Keratinocyte (primary cell): ENCODE measurements around the gene TCP11. TPM values are rescaled to one million over a fixed set of nuclear protein-coding genes. Genes with fewer than 3 reads are reported as not detected.

Experiments used
- DNase-seq: peaks from one replicate; pipeline ENCODE4 v3.0.0-alpha.2; 2011; ENCODE audit warnings: low read depth, missing footprints, low spot score
- FAIRE-seq: peaks from 2 replicates; lab custom pipeline; 2011; peaks lifted over from hg19 to GRCh38; lab: Jason Lieb, UNC
- H2AFZ ChIP-seq: 2 replicates; pipeline ENCODE4 v1.6.0; 2012; ENCODE audit warnings: low read length, control low read depth, inconsistent platforms; ENCODE audit not compliant: control insufficient read depth
- H3K27ac ChIP-seq: 2 replicates; pipeline ENCODE4 v1.5.1; 2011; ENCODE audit warnings: low read length; ENCODE audit not compliant: control insufficient read depth, insufficient read depth
- H3K27me3 ChIP-seq: 3 replicates; pipeline ENCODE4 v1.6.0; 2011; ENCODE audit warnings: low read length; ENCODE audit not compliant: control insufficient read depth, insufficient read depth; ENCODE audit errors: extremely low read depth
- H3K36me3 ChIP-seq, 2 experiments: 2 replicates in 1 of 2; 3 replicates in 1 of 2; pipeline ENCODE4 v1.5.1; 2011; ENCODE audit warnings: low read length in 2 of 2, mild to moderate bottlenecking in 1 of 2; ENCODE audit not compliant: control insufficient read depth in 2 of 2, insufficient read depth in 2 of 2; ENCODE audit errors: extremely low read depth in 1 of 2
- H3K4me1 ChIP-seq: 3 replicates; pipeline ENCODE4 v1.5.1; 2011; ENCODE audit warnings: low read length; ENCODE audit not compliant: control insufficient read depth, insufficient read depth; ENCODE audit errors: extremely low read depth
- H3K4me2 ChIP-seq: 3 replicates; pipeline ENCODE4 v1.6.0; 2011; ENCODE audit warnings: low read depth, low read length; ENCODE audit not compliant: control insufficient read depth, insufficient read depth; ENCODE audit errors: extremely low read depth
- H3K4me3 ChIP-seq, 3 experiments: fragments of 200-600 bp in 1 of 3; sonication (generic) in 1 of 3; 2 replicates in 2 of 3; 3 replicates in 1 of 3; pipeline ENCODE4 v1.5.1; 2011 to 2016; ENCODE audit warnings: low read length in 3 of 3, mild to moderate bottlenecking in 3 of 3, control low read depth in 2 of 3, inconsistent platforms in 1 of 3, low read depth in 1 of 3, mixed read lengths in 1 of 3, mixed run types in 1 of 3, moderate library complexity in 1 of 3; ENCODE audit not compliant: control insufficient read depth in 2 of 3, insufficient read depth in 2 of 3; ENCODE audit errors: extremely low read depth in 1 of 3
- H3K79me2 ChIP-seq: 2 replicates; pipeline ENCODE4 v1.6.0; 2012; ENCODE audit warnings: low read length; ENCODE audit not compliant: control insufficient read depth, insufficient read depth
- H3K9ac ChIP-seq: 3 replicates; pipeline ENCODE4 v1.6.0; 2011; ENCODE audit warnings: low read length; ENCODE audit not compliant: control insufficient read depth, insufficient read depth; ENCODE audit errors: extremely low read depth
- H3K9me1 ChIP-seq: 3 replicates; pipeline ENCODE4 v1.6.0; 2011; ENCODE audit warnings: low read length; ENCODE audit not compliant: control insufficient read depth, insufficient read depth; ENCODE audit errors: extremely low read depth
- H3K9me3 ChIP-seq: 2 replicates; pipeline ENCODE4 v1.5.1; 2012; ENCODE audit warnings: low read depth, low read length; ENCODE audit not compliant: control insufficient read depth
- H4K20me1 ChIP-seq: 3 replicates; pipeline ENCODE4 v1.6.0; 2011; ENCODE audit warnings: low read length; ENCODE audit not compliant: control insufficient read depth, insufficient read depth; ENCODE audit errors: extremely low read depth
- CTCF ChIP-seq, 3 experiments: IDR thresholded peaks in 1 of 3; conservative IDR thresholded peaks in 1 of 3; optimal IDR thresholded peaks in 1 of 3; 2 replicates in 2 of 3; 3 replicates in 1 of 3; pipeline versions ENCODE3 to v1.5.1; 2011; ENCODE audit warnings: low read length in 3 of 3, mild to moderate bottlenecking in 3 of 3, moderate library complexity in 2 of 3, control low read depth in 1 of 3, inconsistent platforms in 1 of 3; ENCODE audit not compliant: insufficient read depth in 2 of 3; ENCODE audit errors: extremely low read depth in 1 of 3
- EZH2 ChIP-seq: IDR thresholded peaks from one replicate; pipeline ENCODE4 v1.6.1; 2012; ENCODE audit warnings: inconsistent platforms, mild to moderate bottlenecking, low read length, moderate library complexity
- dilution Hi-C: fragments of 300-500 bp; cut with MboI; formaldehyde crosslinking; loops from one replicate; pipeline ENCODE4 v1.7.0; 2020; ENCODE audit warnings: low sequenced_read_pairs; ENCODE audit not compliant: extremely low pct_ligation_motif_present
- polyA plus RNA-seq, 5 experiments: library from polyadenylated mRNA; depleted of rRNA in 3 of 5; stranded (reverse) in 3 of 5; stranded (forward) in 1 of 5; unstranded in 1 of 5; fragments of >200 nt; gene quantifications; 1 replicate in 1 of 5; 2 replicates in 3 of 5; 3 replicates in 1 of 5; pipeline versions ENCODE4 v1.2.1 to v1.2.3, GENCODE V29; 2011 to 2012; ENCODE audit warnings: missing spikeins in 2 of 5, low read depth in 1 of 5, low replicate concordance in 1 of 5

Gene TCP11
- polyA plus RNA-seq, 1 donor (not counting 4 experiments of a cell fraction or from before 2014, with no cell fraction given) = not detected

- TF ChIP-seq EZH2 (no peak), CTCF (optimal IDR thresholded peaks at IDR 0.05 in 1 of 3, IDR thresholded peaks at IDR 0.05 in 1 of 3, conservative IDR thresholded peaks at IDR 0.05 in 1 of 3; ENCODE audit: extremely low read depth in 1 of 3, insufficient read depth in 2 of 3, low read length in 3 of 3) (no peak)
- Histone ChIP-seq H2AFZ (no peak overlapping the region), H4K20me1 (no peaks in the 10 kb centered on the region), H3K9me3 (peaks cover 2% of the 10 kb centered on the region), H3K9ac (no peak overlapping the region), H3K4me1 (peaks cover 6% of the 10 kb centered on the region), H3K79me2 (no peaks in the 10 kb centered on the region), H3K9me1 (no peaks in the 10 kb centered on the region), H3K36me3 (no peaks in the 10 kb centered on the region), H3K27ac (no peak overlapping the region), H3K4me3 (no peak overlapping the region), H3K27me3 (peaks cover 3% of the 10 kb centered on the region), H3K4me2 (no peak overlapping the region)
- dilution Hi-C loops = no loop called here
- DNase-seq = no peak
- FAIRE-seq = no peak
Measured at GRCh38 chr6:35174088-35174434, 32.9 kb upstream of the TCP11 start.

GRCh38 chr6:35173427-35174087 is 32.4 kb upstream of the TCP11 start:
- DNase-seq (no peak), FAIRE-seq (no peak)
- Histone ChIP-seq H3K79me2 (no peaks in the 10 kb centered on the region), H3K9me3 (peaks cover 2% of the 10 kb centered on the region), H3K4me2 (no peak overlapping the region), H3K27me3 (peaks cover 3% of the 10 kb centered on the region), H2AFZ (no peak overlapping the region), H3K9ac (no peak overlapping the region), H3K4me3 (no peak overlapping the region), H3K9me1 (no peaks in the 10 kb centered on the region), H3K4me1 (peaks cover 6% of the 10 kb centered on the region), H3K36me3 (no peaks in the 10 kb centered on the region), H3K27ac (no peak overlapping the region), H4K20me1 (no peaks in the 10 kb centered on the region)
- dilution Hi-C loops = no loop called here
- TF ChIP-seq CTCF (optimal IDR thresholded peaks at IDR 0.05 in 1 of 3, IDR thresholded peaks at IDR 0.05 in 1 of 3, conservative IDR thresholded peaks at IDR 0.05 in 1 of 3; ENCODE audit: extremely low read depth in 1 of 3, insufficient read depth in 2 of 3, low read length in 3 of 3) (no peak), EZH2 (no peak)
